ENCODE measurements around the gene SERINC2.
A peak's percentile ranks its signal among the peaks of the same experiment; 100 is the strongest.
"Not testable (repeated sequence)": the region's sequence is repeated elsewhere in the genome, so short reads cannot be mapped to it uniquely, and the experiment has no call there.

The SERINC2 gene

GRCh38 chr1:31435471-31436409 lies 22.7 kb downstream of the SERINC2 start:
- DNase-seq, result no peak

- no peak for DNase-seq
These were observed 23.8 kb downstream of the SERINC2 start for GRCh38 chr1:31436596-31437432.

GRCh38 chr1:31437433-31438037 lies 24.5 kb downstream of the SERINC2 start:
- no peak for DNase-seq

- DNase-seq, result no peak
These were observed 26.3 kb downstream of the SERINC2 start for GRCh38 chr1:31439276-31439675.

GRCh38 chr1:31441073-31441472 lies 28.1 kb downstream of the SERINC2 start:
- no peak for DNase-seq

- DNase-seq, result no peak
These were observed 28.5 kb downstream of the SERINC2 start for GRCh38 chr1:31441558-31441957.

GRCh38 chr1:31441970-31442647 lies 29.1 kb downstream of the SERINC2 start:
- DNase-seq, result no peak

GRCh38 chr1:31442648-31442994 lies 29.6 kb downstream of the SERINC2 start:
- no peak for DNase-seq

- DNase-seq, result no peak
These were observed 30.7 kb downstream of the SERINC2 start for GRCh38 chr1:31443673-31444072.

GRCh38 chr1:31444725-31445448 lies 31.9 kb downstream of the SERINC2 start:
- DNase-seq, result no peak

- DNase-seq, result no peak
These were observed 32.9 kb downstream of the SERINC2 start for GRCh38 chr1:31445951-31446350.

- no peak for DNase-seq
These were observed 34.2 kb downstream of the SERINC2 start for GRCh38 chr1:31447210-31447609.

- DNase-seq, result no peak
These were observed 40.5 kb downstream of the SERINC2 start for GRCh38 chr1:31453384-31454079.

GRCh38 chr1:31458287-31458896 lies 45.4 kb downstream of the SERINC2 start:
- no peak for DNase-seq

GRCh38 chr1:31460027-31460426 lies 47.0 kb downstream of the SERINC2 start:
- DNase-seq, result no peak

GRCh38 chr1:31467005-31467674 lies 54.1 kb downstream of the SERINC2 start:
- no peak for DNase-seq

- DNase-seq, result no peak
These were observed 57.8 kb downstream of the SERINC2 start for GRCh38 chr1:31470794-31471315.

GRCh38 chr1:31471452-31472313 lies 58.7 kb downstream of the SERINC2 start:
- peak; percentile 58 for DNase-seq

- DNase-seq, result not testable (repeated sequence)
These were observed 59.3 kb downstream of the SERINC2 start for GRCh38 chr1:31472314-31472651.
